ENCODE results near the gene NCEH1. TPM values are rescaled to one million over a fixed set of nuclear protein-coding genes. Genes with fewer than 3 reads are reported as not detected.

NCEH1 gene
- polyA plus RNA-seq, 1 of the 3 experiments (the other 2 are of a cell fraction) = 7.5 TPM

- Histone ChIP-seq H4K20me1 (ENCODE audit: insufficient read depth) (no peaks in the 10 kb centered on the region), H3K27me3 (ENCODE audit: insufficient read depth) (no peaks in the 10 kb centered on the region), H3K9me2 (no peaks in the 10 kb centered on the region), H3K9ac (peak overlapping the region; percentile 23; the same call in 1 of the 2 replicates), H2AFZ (ENCODE audit: low read depth) (peak overlapping the region; percentile 54; the same call in 1 of the 2 replicates), H3F3A (replicated peaks; ENCODE audit: insufficient read depth) (peaks cover 33% of the 10 kb centered on the region), H3K9me3 (no peaks in the 10 kb centered on the region), H3K4me1 (ENCODE audit: control insufficient read depth in 1 of 2, insufficient read depth in 2 of 2, low read depth in 1 of 2, low read length in 1 of 2) (peaks cover 0 to 30% of the 10 kb centered on the region in 2 experiments; a peak in 1 of 4 replicates), H3K27ac (ENCODE audit: low read depth in 2 of 2, low read length in 1 of 2) (peak overlapping the region; percentile 6 to 77; a peak in 2 of 4 replicates), H3K79me2 (ENCODE audit: insufficient read depth) (no peaks in the 10 kb centered on the region), H3K4me2 (no peak overlapping the region), H3K36me3 (replicated peaks in 1 of 2; ENCODE audit: control insufficient read depth in 1 of 2, insufficient read depth in 2 of 2, low read length in 1 of 2) (no peaks in the 10 kb centered on the region), H3K4me3 (ENCODE audit: low read depth in 2 of 2, low read length in 1 of 2) (no peak overlapping the region)
- ChIA-PET CTCF (no interaction called here), POLR2A (no interaction called here)
- no peak for DNase-seq
- TF ChIP-seq MXI1 (IDR thresholded peaks at IDR 0.05; ENCODE audit: low read depth, low read length) (no peak), NRF1 (IDR thresholded peaks at IDR 0.05; ENCODE audit: low read depth, low read length) (no peak), SMC3 (IDR thresholded peaks at IDR 0.05; ENCODE audit: low read depth, low read length) (no peak), TCF12 (IDR thresholded peaks at IDR 0.05) (no peak), SIN3A (IDR thresholded peaks at IDR 0.05; ENCODE audit: borderline replicate concordance, low read depth, low read length) (no peak), NFIC (IDR thresholded peaks at IDR 0.05; ENCODE audit: borderline replicate concordance) (no peak), FOXJ3 (CRISPR knock-in tag; IDR thresholded peaks at IDR 0.05) (no peak), EP300 (IDR thresholded peaks at IDR 0.05; ENCODE audit: borderline replicate concordance in 1 of 2, low read depth in 1 of 2, low read length in 1 of 2) (no peak), USF2 (IDR thresholded peaks at IDR 0.05; ENCODE audit: borderline replicate concordance, low read depth, low read length) (no peak), RXRA (IDR thresholded peaks at IDR 0.05; ENCODE audit: borderline replicate concordance, low read depth) (no peak), USF1 (IDR thresholded peaks at IDR 0.05; ENCODE audit: borderline replicate concordance, low read depth) (no peak), RAD21 (IDR thresholded peaks at IDR 0.05; ENCODE audit: low read length) (no peak), JUND (IDR thresholded peaks at IDR 0.05) (no peak), YY1 (IDR thresholded peaks at IDR 0.05; ENCODE audit: low read depth) (no peak), ZBTB33 (IDR thresholded peaks at IDR 0.05; ENCODE audit: borderline replicate concordance, low read depth) (no peak), CTCF (IDR thresholded peaks at IDR 0.05) (no peak)
- 93% methylated on average over 3 of the region's 3 CpGs for WGBS (ENCODE audit: low lambda C conversion rate)
Observed at GRCh38 chr3:172604895-172605646, 105.8 kb downstream of the NCEH1 start.
